A549 treated with GW870086 at 1 μM for 4 hours (cell line): Measurements from ENCODE around the gene FBLN1. TPM values are rescaled to one million over a fixed set of nuclear protein-coding genes. Genes with fewer than 3 reads are reported as not detected.

ENCODE experiments used
- total RNA-seq: library from RNA; stranded (reverse); fragments of 200-300 nt; extraction: Qiagen RNA extraction; gene quantifications from 5 replicates; pipeline ENCODE4 v1.2.3, GENCODE V29; 2022; ENCODE audit warnings: low read depth

FBLN1 gene, protein sequence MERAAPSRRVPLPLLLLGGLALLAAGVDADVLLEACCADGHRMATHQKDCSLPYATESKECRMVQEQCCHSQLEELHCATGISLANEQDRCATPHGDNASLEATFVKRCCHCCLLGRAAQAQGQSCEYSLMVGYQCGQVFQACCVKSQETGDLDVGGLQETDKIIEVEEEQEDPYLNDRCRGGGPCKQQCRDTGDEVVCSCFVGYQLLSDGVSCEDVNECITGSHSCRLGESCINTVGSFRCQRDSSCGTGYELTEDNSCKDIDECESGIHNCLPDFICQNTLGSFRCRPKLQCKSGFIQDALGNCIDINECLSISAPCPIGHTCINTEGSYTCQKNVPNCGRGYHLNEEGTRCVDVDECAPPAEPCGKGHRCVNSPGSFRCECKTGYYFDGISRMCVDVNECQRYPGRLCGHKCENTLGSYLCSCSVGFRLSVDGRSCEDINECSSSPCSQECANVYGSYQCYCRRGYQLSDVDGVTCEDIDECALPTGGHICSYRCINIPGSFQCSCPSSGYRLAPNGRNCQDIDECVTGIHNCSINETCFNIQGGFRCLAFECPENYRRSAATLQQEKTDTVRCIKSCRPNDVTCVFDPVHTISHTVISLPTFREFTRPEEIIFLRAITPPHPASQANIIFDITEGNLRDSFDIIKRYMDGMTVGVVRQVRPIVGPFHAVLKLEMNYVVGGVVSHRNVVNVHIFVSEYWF
- total RNA-seq = 35.8 to 50.8 TPM (median 50.2 TPM) in 5 replicates

DNA sequence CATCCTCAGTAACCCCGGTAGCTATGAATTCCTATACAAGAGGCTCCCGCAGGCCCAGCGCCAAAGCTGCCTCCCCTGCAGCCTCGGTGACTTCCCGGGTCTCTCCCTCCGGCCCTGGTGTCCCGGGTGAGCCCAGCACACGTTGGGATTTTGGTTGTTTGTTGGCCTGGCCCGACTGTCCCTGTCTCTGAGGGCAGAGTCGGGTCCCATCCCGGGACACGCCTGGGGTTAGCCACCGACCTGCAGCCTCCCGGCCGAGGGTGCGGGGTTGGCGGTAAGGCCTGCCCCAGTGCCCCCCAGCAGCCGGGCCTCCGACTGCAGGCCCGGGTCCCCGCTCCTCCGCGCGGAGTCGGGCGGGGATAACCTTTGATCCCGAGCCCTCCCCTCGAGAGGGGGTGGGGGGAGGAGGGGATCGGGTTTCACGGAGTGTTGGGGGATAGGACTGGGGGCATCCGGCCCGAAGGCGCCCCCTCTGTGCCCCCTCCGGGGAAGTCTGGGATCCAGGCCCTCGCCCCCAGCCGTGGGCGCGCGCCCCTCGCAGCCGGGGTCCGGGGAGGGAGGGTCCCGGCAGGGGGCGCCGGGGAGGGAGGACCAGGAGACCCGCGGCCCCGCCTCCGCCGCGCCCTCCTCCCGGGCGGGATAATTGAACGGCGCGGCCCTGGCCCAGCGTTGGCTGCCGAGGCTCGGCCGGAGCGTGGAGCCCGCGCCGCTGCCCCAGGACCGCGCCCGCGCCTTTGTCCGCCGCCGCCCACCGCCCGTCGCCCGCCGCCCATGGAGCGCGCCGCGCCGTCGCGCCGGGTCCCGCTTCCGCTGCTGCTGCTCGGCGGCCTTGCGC lies at the start of gene FBLN1:
Gene FBLN1, plus strand, starts transcription at position 669 of the 835 bp plus-strand sequence. Its CDS starts 103 bp downstream, at position 772.

Other genes with a start within 250 kb of the FBLN1 start
- gene UPK3A, start 217.9 kb upstream of the FBLN1 start, total RNA-seq = not detected in 5 replicates
- 8.6 to 13.6 TPM (median 11.5 TPM) in 5 replicates for gene FAM118A, start 192.9 kb upstream of the FBLN1 start, total RNA-seq
- gene SMC1B, start 89.3 kb upstream of the FBLN1 start, total RNA-seq = 0.03 TPM in 2 of 5 replicates, not detected in the others
- gene RIBC2, start 89.2 kb upstream of the FBLN1 start, total RNA-seq = 1.4 to 2.3 TPM (median 1.7 TPM) in 5 replicates
- gene ATXN10, start 169.0 kb downstream of the FBLN1 start, total RNA-seq = 103 to 115 TPM (median 105 TPM) in 5 replicates